ENCODE data around the gene IL6.
"Not testable (repeated sequence)": the region's sequence is repeated elsewhere in the genome, so short reads cannot be mapped to it uniquely, and the experiment has no call there.

The IL6 gene

DNA sequence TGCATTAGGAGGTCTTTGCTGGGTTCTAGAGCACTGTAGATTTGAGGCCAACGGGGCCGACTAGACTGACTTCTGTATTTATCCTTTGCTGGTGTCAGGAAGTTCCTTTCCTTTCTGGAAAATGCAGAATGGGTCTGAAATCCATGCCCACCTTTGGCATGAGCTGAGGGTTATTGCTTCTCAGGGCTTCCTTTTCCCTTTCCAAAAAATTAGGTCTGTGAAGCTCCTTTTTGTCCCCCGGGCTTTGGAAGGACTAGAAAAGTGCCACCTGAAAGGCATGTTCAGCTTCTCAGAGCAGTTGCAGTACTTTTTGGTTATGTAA lies 675 bp downstream of the IL6 start:
- DNase-seq: no peak

GRCh38 chr7:22728401-22729029 lies 1.5 kb downstream of the IL6 start:
- DNase-seq: peak; percentile 17 to 76 (median 50)

- DNase-seq: no peak
Measured at GRCh38 chr7:22729180-22729825, 2.3 kb downstream of the IL6 start.

DNA sequence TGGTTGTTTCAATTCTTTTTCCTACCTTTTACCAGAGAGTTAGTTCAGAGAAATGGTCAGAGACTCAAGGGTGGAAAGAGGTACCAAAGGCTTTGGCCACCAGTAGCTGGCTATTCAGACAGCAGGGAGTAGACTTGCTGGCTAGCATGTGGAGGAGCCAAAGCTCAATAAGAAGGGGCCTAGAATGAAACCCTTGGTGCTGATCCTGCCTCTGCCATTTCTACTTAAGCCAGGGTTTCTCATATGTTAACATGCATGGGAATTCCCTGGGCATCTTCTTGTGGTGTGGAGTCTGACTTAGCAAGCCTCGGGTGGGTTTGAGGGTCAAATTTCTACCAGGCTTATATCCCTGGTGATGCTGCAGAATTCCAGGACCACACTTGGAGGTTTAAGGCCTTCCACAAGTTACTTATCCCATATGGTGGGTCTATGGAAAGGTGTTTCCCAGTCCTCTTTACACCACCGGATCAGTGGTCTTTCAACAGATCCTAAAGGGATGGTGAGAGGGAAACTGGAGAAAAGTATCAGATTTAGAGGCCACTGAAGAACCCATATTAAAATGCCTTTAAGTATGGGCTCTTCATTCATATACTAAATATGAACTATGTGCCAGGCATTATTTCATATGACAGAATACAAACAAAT lies 3.2 kb downstream of the IL6 start:
- no peak for DNase-seq

- DNase-seq: peak; percentile 28 to 42 (median 34)
Measured at GRCh38 chr7:22730921-22731654, 4.1 kb downstream of the IL6 start.

GRCh38 chr7:22731766-22732165 lies 4.8 kb downstream of the IL6 start:
- DNase-seq: no peak

- DNase-seq: no peak
Measured at GRCh38 chr7:22732556-22733126, 5.6 kb downstream of the IL6 start.

- DNase-seq: no peak
Measured at GRCh38 chr7:22733761-22734160, 6.8 kb downstream of the IL6 start.

DNA sequence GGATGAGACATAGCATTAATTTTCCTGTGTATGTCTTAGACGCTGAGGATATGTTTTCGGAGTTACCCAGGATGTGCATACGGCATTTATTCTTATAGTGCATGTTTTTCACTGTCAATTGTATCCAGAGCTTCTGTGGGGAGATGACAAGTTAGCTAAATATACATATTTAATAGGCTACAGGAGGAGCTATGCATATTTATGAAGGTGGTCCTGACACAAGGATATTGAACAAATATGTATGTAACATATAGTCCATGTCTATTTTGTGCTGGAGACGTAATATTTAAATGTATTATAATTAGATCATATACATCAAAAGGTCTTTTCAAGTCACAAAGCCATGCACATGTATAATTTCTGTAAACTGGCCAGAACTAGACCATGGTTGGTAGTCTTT lies 16.0 kb downstream of the IL6 start:
- DNase-seq: no peak

GRCh38 chr7:22751341-22751740 lies 24.3 kb downstream of the IL6 start:
- no peak for DNase-seq

DNA sequence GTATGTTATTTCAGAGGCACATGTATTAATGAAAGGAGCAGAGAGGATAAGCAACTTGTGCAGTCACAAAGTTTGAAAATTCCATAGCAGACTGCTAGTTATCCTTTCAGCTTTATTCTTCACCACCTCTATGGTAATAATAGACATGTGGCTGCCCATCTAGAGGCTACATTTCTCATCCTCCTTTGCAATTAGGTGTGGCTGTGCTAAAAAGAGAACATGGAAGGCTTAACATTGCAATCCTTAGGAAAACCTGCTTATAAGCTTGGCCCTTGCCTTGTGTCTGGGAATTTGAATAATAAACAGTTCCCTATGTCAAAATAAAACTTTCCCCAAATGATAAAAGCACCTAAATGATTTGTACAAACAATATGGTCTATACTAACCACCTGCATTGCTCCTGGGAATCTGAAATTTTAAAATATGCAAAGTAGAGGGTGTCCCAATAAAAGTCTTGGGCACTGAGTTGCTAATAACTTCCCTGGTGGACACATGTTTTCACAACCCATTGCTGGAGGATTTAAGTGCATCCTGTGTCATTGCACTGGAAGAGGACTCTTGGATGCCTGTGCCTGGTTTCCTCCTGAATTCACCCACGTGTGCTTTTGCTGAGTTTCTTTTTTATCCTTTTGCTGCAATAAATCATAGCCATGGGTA lies 30.5 kb downstream of the IL6 start:
- no peak for DNase-seq

- no peak for DNase-seq
Measured at GRCh38 chr7:22758576-22758975, 31.6 kb downstream of the IL6 start.

DNA sequence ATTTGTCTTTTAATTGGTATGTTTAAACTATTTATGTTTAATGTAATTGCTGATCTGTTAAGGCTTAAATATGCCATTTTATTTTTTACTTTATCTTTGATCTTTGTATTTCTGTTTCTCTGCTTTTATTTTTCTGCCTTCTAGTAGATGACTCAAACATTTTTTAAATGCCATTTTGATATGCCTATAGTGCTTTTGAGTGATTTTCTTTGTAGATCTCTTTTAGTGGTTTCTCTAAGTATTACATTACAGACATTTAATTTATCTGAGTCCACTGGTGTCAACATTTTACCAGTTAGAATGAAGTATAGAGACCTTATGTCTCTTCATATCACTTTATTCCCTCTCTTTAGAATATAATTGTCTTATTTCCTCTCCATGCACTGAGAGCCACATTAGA lies 32.7 kb downstream of the IL6 start:
- no peak for DNase-seq

GRCh38 chr7:22762866-22763265 lies 35.9 kb downstream of the IL6 start:
- no peak for DNase-seq

DNA sequence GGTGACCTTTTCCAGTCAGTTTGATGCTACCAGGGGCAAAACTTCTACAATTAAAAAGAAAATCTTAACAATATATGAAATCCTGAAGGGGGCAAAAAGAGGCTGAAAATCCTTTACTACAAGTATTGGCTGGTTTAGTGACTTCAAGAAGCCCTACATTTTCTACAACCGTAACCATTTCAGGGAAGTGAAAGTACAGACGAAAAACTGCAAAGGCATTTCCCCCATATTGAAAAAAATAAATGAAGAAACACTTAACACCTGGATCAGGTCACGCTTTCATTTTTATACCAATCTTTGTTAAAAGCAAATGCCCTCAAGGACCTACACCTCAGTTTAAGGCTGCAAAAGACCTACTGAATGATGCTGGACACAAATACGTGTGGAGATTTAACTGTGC lies 38.6 kb downstream of the IL6 start:
- DNase-seq: peak in 1 of 4 experiments; percentile 1

GRCh38 chr7:22771194-22771871 lies 44.3 kb downstream of the IL6 start:
- DNase-seq: no peak

DNA sequence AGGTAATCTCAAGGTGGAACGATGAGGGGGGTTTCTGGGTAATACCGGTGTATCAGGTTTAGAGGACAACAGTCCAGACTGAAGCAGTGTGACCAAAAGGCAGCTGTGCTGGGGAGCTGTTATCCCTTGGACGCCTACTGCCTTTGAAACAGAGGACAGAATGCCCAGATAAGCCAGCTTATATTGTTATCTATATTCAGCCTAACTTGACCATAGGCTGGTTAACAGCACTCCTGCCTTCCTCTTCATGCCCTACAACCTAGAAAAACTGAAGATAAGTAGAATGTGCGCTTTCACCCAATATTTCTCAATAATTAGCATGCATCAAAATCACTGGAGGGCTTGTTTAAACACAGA lies 44.9 kb downstream of the IL6 start:
- no peak for DNase-seq

- DNase-seq: no peak
Measured at GRCh38 chr7:22772885-22773284, 45.9 kb downstream of the IL6 start.

DNA sequence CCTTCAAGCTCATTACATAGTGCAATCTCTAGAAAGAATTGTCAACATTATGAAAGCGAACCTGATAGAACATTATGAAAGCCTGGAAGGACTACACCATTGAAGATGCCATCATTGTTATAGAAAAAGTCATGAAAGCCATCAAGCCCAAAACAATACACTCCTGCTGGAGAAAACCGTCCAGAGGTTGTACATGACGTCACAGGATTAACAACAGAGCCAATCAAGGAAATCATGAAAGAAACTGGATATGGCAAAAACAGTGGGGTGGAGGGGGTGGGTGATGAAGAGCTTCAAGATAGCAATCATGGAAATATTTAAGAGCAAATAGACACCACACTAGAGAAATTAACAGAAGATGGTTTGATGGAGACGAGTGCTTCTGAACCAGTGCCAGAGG lies 50.0 kb downstream of the IL6 start:
- DNase-seq: no peak

DNA sequence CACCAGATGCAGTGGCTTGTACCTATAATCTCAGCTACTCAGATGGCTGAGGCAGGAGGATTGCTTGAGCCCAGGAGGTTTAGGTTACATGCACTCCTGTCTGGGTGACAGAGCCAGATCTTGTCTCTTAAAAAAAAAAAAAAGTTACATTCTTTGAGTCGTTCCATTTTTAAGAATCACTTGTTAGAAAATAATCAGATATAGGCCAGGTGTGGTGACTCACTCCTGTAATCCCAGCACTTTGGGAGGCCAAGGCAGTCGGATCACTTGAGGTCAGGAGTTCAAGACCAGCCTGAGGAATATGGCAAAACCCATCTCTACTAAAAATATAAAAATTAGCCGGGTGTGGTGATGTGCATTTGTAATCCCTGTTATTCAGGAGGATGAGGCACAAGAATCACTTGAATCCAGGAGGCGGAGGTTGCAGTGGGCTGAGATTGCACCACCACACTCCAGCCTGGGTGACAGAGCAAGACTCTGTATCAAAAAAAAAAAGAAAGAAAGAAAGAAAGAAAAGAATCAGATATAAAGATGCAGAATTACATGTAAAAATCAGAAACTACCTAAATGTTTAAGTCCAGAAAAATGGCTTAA lies 52.8 kb downstream of the IL6 start:
- DNase-seq: not testable (repeated sequence)

DNA sequence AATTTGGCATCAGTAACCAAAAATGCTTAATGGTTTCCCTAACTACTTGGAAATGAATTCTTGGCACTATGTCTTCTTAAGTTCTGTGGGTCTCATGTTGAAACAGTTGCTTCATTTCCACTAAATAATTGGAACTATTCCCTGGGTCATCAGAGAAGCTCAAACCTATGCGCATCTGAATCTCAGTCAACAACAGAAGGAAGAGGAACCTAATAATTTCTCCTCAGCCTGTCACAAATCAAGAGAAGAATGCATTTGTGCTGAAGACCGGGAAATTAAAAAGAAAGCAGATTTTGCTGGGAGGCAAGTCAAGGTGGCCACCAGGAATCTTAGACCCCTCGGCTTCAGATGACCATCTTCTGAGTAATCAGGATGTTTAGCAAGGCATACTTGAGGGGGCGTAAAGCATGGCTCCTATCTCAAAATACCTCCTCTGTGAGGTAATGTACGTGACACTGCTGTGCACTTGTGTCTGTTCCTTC lies 54.3 kb downstream of the IL6 start:
- no peak for DNase-seq
